Right lobe of liver (tissue), 6 donors: ENCODE measurements around the gene IPPK. TPM values are rescaled to one million over a fixed set of nuclear protein-coding genes. Genes with fewer than 3 reads are reported as not detected.
A peak's percentile ranks its signal among the peaks of the same experiment; 100 is the strongest.

ENCODE experiments used
- ATAC-seq, 4 donors: fragments of 200-7000 bp; cut with Tn5 transposase; one replicate each; pipeline ENCODE4 v1.9.1; 2020; ENCODE audit warnings: mild to moderate bottlenecking in 4 of 4, moderate library complexity in 4 of 4
- DNase-seq, 3 donors: peaks; one replicate each; pipeline ENCODE4 v3.0.0-alpha.2; 2020
- H3K27ac ChIP-seq, 3 donors: fragments of 200-600 bp; one replicate each; pipeline ENCODE4 v1.8.0; 2022
- H3K27me3 ChIP-seq, 2 donors: fragments of 200-600 bp; one replicate each; pipeline ENCODE4 v1.8.0; 2022
- H3K36me3 ChIP-seq, 4 donors: fragments of 200-600 bp; sonication (generic) in 1 of 4; one replicate each; pipeline versions ENCODE4 v1.5.1 to v1.8.0; 2017 to 2022; ENCODE audit warnings: control low read depth in 1 of 4
- H3K4me1 ChIP-seq, 4 donors: fragments of 200-600 bp; sonication (generic) in 1 of 4; one replicate each; pipeline versions ENCODE4 v1.5.1 to v1.8.0; 2017 to 2022; ENCODE audit warnings: control low read depth in 1 of 4
- H3K4me3 ChIP-seq, 3 donors: fragments of 200-600 bp; one replicate each; pipeline ENCODE4 v1.8.0; 2022
- H3K9me3 ChIP-seq, 4 donors: fragments of 200-600 bp; sonication (generic) in 1 of 4; one replicate each; pipeline versions ENCODE4 v1.5.1 to v1.8.0; 2017 to 2022; ENCODE audit warnings: control low read depth in 1 of 4
- POLR2A ChIP-seq: fragments of 450-650 bp; IDR thresholded peaks from one replicate; pipeline ENCODE4 v1.6.1; 2017; ENCODE audit warnings: antibody characterized with exemption, mild to moderate bottlenecking
- WGBS: methylation state at CpG from one replicate; pipeline ENCODE4 v1.1.6; 2018; ENCODE audit warnings: low coverage, low lambda C conversion rate; ENCODE audit not compliant: insufficient coverage; ENCODE audit errors: missing lambda C conversion rate; 5-methylcytosine and 5-hydroxymethylcytosine counted together
- intact Hi-C, 2 donors: fragments of 100-400 bp; cut with DNase I; formaldehyde crosslinking; loops; one replicate each; pipeline versions ENCODE4 v1.11.2 to v1.14.1; 2022
- total RNA-seq, 6 experiments: library from RNA; depleted of rRNA in 2 of 6; stranded (reverse); fragments of >200 nt in 2 of 6; fragmentation: NEBNext Ultra II Directional in 3 of 6; extraction: Animal tissue kit (Norgen Biotek cat#: 25700) in 3 of 6; gene quantifications; one replicate each; pipeline versions ENCODE4 v1.1.0 to v1.2.4, GENCODE V29; 2016 to 2023
- TF ChIP-seq, protein P1 (sequence below), 4 donors: fragments of 200-600 bp in 3 of 4; fragments of 450-650 bp in 1 of 4; IDR thresholded peaks; one replicate each; pipeline versions ENCODE4 v1.5.1 to v1.8.0; 2016 to 2022; ENCODE audit warnings: antibody characterized with exemption in 4 of 4, mild to moderate bottlenecking in 2 of 4
- donor health status: DM: no; HTN: yes; CAD: no.
- donor health status: DM: no; HTN: no; CAD: no.
- donor health status: DM: no; HTN: no; CAD: no.
- donor health status: DM: no; HTN: yes; CAD: no.
- donor health status: DM: no; HTN: yes; CAD: no.

Gene IPPK
- total RNA-seq, 6 experiments from 2014 or later = 2.4 to 4.9 (median 3.7) TPM

DNA sequence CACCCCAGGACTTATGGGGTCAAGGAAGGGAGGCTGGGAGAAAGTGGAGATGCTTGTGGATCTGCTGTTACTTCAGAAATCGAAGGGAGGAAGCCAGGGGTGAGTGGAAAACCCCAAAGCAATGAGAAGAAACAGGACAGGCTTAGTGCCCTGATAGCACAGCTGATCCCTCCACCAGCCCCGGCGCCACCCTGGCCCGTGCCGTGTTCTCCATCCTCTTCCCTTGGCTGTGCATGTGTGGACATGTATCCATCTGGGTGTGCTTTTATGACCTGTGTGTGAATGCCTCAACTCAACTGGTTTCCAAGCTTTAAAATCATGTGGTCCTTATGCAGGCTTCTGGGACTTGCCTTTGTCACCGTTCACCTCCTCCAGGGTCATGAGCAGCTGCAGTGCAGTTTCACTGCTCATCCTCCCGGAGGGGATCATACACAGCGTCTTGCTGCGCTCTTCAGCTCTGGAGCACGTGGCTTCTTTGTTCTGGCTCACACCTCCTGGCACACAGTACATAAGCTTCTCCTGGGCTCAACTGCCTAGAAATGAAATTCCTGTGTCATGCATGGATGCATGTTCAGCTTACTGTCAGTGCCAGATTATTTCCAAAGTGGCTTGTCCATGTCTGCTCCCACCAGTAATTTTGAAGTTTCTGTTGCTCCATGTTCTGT, 58.2 kb downstream of the IPPK start:
- Histone ChIP-seq H3K36me3 (peaks cover 0 to 3% (median 0%) of the 10 kb centered on the region in 4 donors), H3K4me1 (peaks cover 0 to 22% (median 0%) of the 10 kb centered on the region in 4 donors), H3K4me3 (no peak overlapping the region), H3K27me3 (no peaks in the 10 kb centered on the region), H3K9me3 (no peaks in the 10 kb centered on the region), H3K27ac (no peak overlapping the region)
- DNase-seq = no peak
- intact Hi-C loops = no loop called here
- TF ChIP-seq POLR2A = no peak
- TF ChIP-seq, protein P1, sequence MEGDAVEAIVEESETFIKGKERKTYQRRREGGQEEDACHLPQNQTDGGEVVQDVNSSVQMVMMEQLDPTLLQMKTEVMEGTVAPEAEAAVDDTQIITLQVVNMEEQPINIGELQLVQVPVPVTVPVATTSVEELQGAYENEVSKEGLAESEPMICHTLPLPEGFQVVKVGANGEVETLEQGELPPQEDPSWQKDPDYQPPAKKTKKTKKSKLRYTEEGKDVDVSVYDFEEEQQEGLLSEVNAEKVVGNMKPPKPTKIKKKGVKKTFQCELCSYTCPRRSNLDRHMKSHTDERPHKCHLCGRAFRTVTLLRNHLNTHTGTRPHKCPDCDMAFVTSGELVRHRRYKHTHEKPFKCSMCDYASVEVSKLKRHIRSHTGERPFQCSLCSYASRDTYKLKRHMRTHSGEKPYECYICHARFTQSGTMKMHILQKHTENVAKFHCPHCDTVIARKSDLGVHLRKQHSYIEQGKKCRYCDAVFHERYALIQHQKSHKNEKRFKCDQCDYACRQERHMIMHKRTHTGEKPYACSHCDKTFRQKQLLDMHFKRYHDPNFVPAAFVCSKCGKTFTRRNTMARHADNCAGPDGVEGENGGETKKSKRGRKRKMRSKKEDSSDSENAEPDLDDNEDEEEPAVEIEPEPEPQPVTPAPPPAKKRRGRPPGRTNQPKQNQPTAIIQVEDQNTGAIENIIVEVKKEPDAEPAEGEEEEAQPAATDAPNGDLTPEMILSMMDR (IDR thresholded peaks at IDR 0.05) = no peak
- no peak for ATAC-seq
- 67% methylated on average over 5 of the region's 10 CpGs for WGBS

GRCh38 chr9:92610470-92611420, 59.2 kb downstream of the IPPK start:
- no peak for DNase-seq
- Histone ChIP-seq H3K9me3 (no peaks in the 10 kb centered on the region), H3K36me3 (peaks cover 0 to 3% (median 0%) of the 10 kb centered on the region in 4 donors), H3K27ac (no peak overlapping the region), H3K4me3 (no peak overlapping the region), H3K4me1 (peaks cover 0 to 12% (median 0%) of the 10 kb centered on the region in 4 donors), H3K27me3 (no peaks in the 10 kb centered on the region)
- ATAC-seq = peak in 2 of 4 donors; percentile 3 to 17
- TF ChIP-seq, protein P1 (IDR thresholded peaks at IDR 0.05) = no peak
- TF ChIP-seq POLR2A = no peak
- WGBS = 88% methylated on average over 16 of the region's 32 CpGs
- intact Hi-C loops = no loop called here

GRCh38 chr9:92608909-92609445, 61.0 kb downstream of the IPPK start:
- H3K27ac ChIP-seq = no peak overlapping the region
- H3K4me1 ChIP-seq = peaks cover 0 to 5% (median 0%) of the 10 kb centered on the region in 4 donors
- WGBS = 82% methylated on average over 11 of the region's 11 CpGs
- intact Hi-C loops = no loop called here
- peaks cover 0 to 3% (median 0%) of the 10 kb centered on the region in 4 donors for H3K36me3 ChIP-seq
- no peaks in the 10 kb centered on the region for H3K9me3 ChIP-seq
- peak in 3 of 4 donors; percentile 17 to 53 (median 27) for ATAC-seq
- DNase-seq = no peak
- H3K27me3 ChIP-seq = no peaks in the 10 kb centered on the region
- TF ChIP-seq, protein P1 (IDR thresholded peaks at IDR 0.05) = no peak
- TF ChIP-seq POLR2A = no peak
- no peak overlapping the region for H3K4me3 ChIP-seq

DNA sequence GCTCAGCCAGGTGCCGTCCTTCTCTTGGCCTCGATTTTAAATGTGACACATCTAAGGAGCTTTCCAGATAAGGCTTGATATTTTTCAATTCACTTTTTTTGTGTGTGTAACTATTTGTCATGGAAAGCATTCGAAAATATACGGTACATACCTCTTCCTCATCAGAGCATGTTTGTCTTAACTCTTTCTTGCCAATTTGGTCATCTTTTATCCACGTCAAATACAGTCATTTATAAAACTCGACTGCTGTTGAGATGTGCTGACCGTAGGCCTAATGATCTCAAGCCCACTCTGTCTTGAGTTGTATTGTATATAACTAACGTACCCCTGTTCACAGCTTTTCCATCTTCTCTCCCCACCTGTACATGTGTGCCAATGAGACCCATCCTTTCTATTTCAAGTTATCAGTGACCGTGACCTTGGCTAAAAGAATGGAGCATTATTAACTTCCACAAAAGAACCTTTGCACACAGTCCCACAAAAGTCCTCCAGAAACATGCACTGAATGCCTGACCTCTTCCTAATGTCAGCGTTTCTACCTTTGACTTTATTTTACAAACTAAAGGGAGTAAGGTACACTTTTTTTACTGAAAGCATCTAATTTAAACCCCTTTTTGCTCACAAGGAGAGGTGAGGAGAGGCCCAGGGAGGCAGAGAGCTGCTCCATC, 61.6 kb downstream of the IPPK start:
- H3K27ac ChIP-seq = no peak overlapping the region
- ATAC-seq (no peak), DNase-seq (no peak)
- H3K4me1 ChIP-seq = peaks cover 0 to 5% (median 0%) of the 10 kb centered on the region in 4 donors
- TF ChIP-seq, protein P1 (IDR thresholded peaks at IDR 0.05) = no peak
- no peak for TF ChIP-seq POLR2A
- H3K36me3 ChIP-seq = peaks cover 0 to 3% (median 0%) of the 10 kb centered on the region in 4 donors
- no peaks in the 10 kb centered on the region for H3K27me3 ChIP-seq
- intact Hi-C loops = no loop called here
- H3K4me3 ChIP-seq = no peak overlapping the region
- 74% methylated on average over 10 of the region's 10 CpGs for WGBS
- H3K9me3 ChIP-seq = no peaks in the 10 kb centered on the region
